Naive thymus-derived CD4-positive, alpha-beta T cell (primary cell): ENCODE results near the gene ICOSLG. TPM values are rescaled to one million over a fixed set of nuclear protein-coding genes. Genes with fewer than 3 reads are reported as not detected.

ENCODE experiments used
- ATAC-seq: fragments of 150-1000 bp; cut with Tn5 transposase; 2 replicates; pipeline ENCODE4 v1.10.0; 2021; ENCODE audit warnings: mild to moderate bottlenecking, moderate library complexity
- CTCF ChIA-PET: fragments of 350-600 bp; sonication (Branson Sonifier 250); formaldehyde crosslinking; loops from one replicate; lab custom pipeline; 2021; ENCODE audit warnings: antibody characterized with exemption; lab: Charles Lee
- POLR2A ChIA-PET: fragments of 350-600 bp; sonication (Branson Sonifier 250); formaldehyde crosslinking; loops from one replicate; lab custom pipeline; 2021; ENCODE audit warnings: antibody characterized with exemption, inconsistent platforms; lab: Charles Lee
- DNase-seq, 9 donors: peaks; one replicate each; pipeline versions ENCODE4 v3.0.0 to v3.0.0-alpha.2; 2020 to 2022; ENCODE audit warnings: mixed read lengths in 1 of 9
- H3K27ac ChIP-seq: one replicate; pipeline ENCODE4 v1.7.0; 2013; ENCODE audit warnings: mild to moderate bottlenecking, low read depth, low read length, moderate library complexity
- H3K27me3 ChIP-seq, 2 donors: one replicate each; pipeline ENCODE4 v1.7.0; 2013; ENCODE audit warnings: low read length in 2 of 2, mild to moderate bottlenecking in 2 of 2, moderate library complexity in 2 of 2; ENCODE audit not compliant: control insufficient read depth in 2 of 2, insufficient read depth in 2 of 2
- H3K36me3 ChIP-seq, 3 experiments: 1 replicate in 2 of 3; 2 replicates in 1 of 3; pipeline ENCODE4 v1.7.0; 2013; ENCODE audit warnings: low read length in 3 of 3, mild to moderate bottlenecking in 3 of 3, moderate library complexity in 1 of 3; ENCODE audit not compliant: insufficient read depth in 3 of 3, control insufficient read depth in 2 of 3
- H3K4me1 ChIP-seq, 2 donors: one replicate each; pipeline ENCODE4 v1.7.0; 2013; ENCODE audit warnings: low read length in 2 of 2, mild to moderate bottlenecking in 2 of 2, moderate library complexity in 1 of 2; ENCODE audit not compliant: control insufficient read depth in 2 of 2, insufficient read depth in 2 of 2
- H3K4me3 ChIP-seq: 2 replicates; pipeline ENCODE4 v1.7.0; 2013; ENCODE audit warnings: mild to moderate bottlenecking, low read length
- H3K9me3 ChIP-seq, 3 experiments: 1 replicate in 2 of 3; 2 replicates in 1 of 3; pipeline ENCODE4 v1.7.0; 2013; ENCODE audit warnings: low read length in 3 of 3; ENCODE audit not compliant: control insufficient read depth in 2 of 3
- H3K27ac Mint-ChIP-seq, 9 donors: one replicate each; pipeline ENCODE4 v1.8.0; 2020 to 2022; ENCODE audit warnings: mixed read lengths in 9 of 9, mild to moderate bottlenecking in 8 of 9, moderate library complexity in 5 of 9, inconsistent platforms in 2 of 9
- H3K27me3 Mint-ChIP-seq, 5 donors: one replicate each; pipeline ENCODE4 v1.8.0; 2021 to 2022; ENCODE audit warnings: mixed read lengths in 5 of 5, mild to moderate bottlenecking in 1 of 5
- H3K36me3 Mint-ChIP-seq, 5 donors: one replicate each; pipeline ENCODE4 v1.8.0; 2020 to 2022; ENCODE audit warnings: mixed read lengths in 5 of 5, mild to moderate bottlenecking in 3 of 5, inconsistent platforms in 1 of 5
- H3K4me1 Mint-ChIP-seq, 7 donors: one replicate each; pipeline ENCODE4 v1.8.0; 2020 to 2022; ENCODE audit warnings: mixed read lengths in 7 of 7, mild to moderate bottlenecking in 3 of 7, inconsistent platforms in 1 of 7
- H3K4me3 Mint-ChIP-seq, 10 donors: one replicate each; pipeline ENCODE4 v1.8.0; 2020 to 2022; ENCODE audit warnings: mild to moderate bottlenecking in 10 of 10, mixed read lengths in 10 of 10, moderate library complexity in 6 of 10, inconsistent platforms in 2 of 10
- H3K9me3 Mint-ChIP-seq, 11 donors: one replicate each; pipeline ENCODE4 v1.8.0; 2020 to 2022; ENCODE audit warnings: mixed read lengths in 11 of 11, mild to moderate bottlenecking in 4 of 11, inconsistent platforms in 1 of 11, moderate library complexity in 1 of 11
- intact Hi-C, 2 donors: fragments of 100-400 bp; cut with micrococcal nuclease; formaldehyde crosslinking; loops; one replicate each; pipeline ENCODE4 v1.15.1; 2023
- polyA plus RNA-seq, 2 donors: library from polyadenylated mRNA; unstranded; fragments of 300-500 nt; fragmentation: Illumina TruSeq; gene quantifications; one replicate each; pipeline ENCODE4 v1.2.3, GENCODE V29; 2021
- total RNA-seq, 6 experiments: library from RNA in 5 of 6; stranded (reverse) in 5 of 6; gene quantifications; 1 replicate in 5 of 6; 2 replicates in 1 of 6; pipeline ENCODE4 v1.2.3 and lab custom pipeline; 2021 to 2026

Gene ICOSLG
- total and polyA plus RNA-seq, 7 experiments from 2014 or later = 0.45 to 20.4 (median 4.9) TPM

DNA sequence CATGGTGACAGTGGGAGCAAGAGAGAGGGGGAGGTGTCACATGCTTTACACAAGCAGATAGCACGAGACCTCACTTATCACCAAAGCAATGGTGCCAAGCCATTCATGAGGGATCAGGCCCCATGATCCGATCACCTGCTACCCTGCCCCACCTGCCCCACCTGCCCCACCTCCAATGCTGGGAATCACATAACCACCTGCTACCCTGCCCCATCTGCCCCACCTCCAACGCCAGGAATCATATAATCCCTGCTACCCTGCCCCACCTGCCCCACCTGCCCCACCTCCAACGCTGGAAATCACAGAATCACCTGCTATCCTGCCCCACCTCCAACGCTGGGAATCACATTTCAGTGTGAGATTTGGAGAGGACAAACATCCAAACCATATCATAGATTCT, 34.3 kb upstream of the ICOSLG start:
- H3K36me3 ChIP-seq = no peaks in the 10 kb centered on the region
- peak in 1 of 9 donors; percentile 5 for DNase-seq
- H3K4me3 Mint-ChIP-seq = no peak overlapping the region
- no peaks in the 10 kb centered on the region for H3K9me3 Mint-ChIP-seq
- no peaks in the 10 kb centered on the region for H3K27me3 ChIP-seq
- ATAC-seq = no peak
- ChIA-PET POLR2A (no interaction called here), CTCF (no interaction called here)
- H3K27ac ChIP-seq = no peak overlapping the region
- peaks cover 0 to 29% (median 0%) of the 10 kb centered on the region in 5 donors for H3K27me3 Mint-ChIP-seq
- H3K4me1 Mint-ChIP-seq = no peaks in the 10 kb centered on the region
- H3K4me3 ChIP-seq = no peak overlapping the region
- peak overlapping the region in 1 of 9 donors; percentile 22 for H3K27ac Mint-ChIP-seq
- H3K9me3 ChIP-seq = no peaks in the 10 kb centered on the region
- no peaks in the 10 kb centered on the region for H3K36me3 Mint-ChIP-seq
- H3K4me1 ChIP-seq = no peaks in the 10 kb centered on the region
- intact Hi-C loops = no loop called here

DNA sequence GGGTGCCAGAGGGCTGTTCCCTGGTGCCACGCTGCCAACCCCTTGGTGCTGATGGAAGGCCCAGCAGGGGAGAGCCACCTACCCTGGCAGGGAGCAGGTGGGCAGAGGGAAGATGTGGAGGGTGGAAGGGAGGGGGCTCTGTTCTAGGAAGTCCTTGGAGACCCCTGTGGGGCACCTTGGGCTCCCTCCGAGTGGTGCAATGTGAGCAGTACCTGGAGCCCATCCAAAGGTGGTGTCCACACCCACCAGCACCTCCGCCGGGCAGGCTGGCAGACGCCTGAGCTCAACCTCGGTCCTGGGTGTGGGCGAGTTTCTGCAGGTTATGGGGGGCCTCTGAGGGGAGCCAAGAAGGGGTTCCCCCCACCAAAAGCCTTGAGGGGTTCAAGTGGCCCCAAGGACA, 32.3 kb upstream of the ICOSLG start:
- Histone ChIP-seq H3K9me3 (no peaks in the 10 kb centered on the region), H3K36me3 (no peaks in the 10 kb centered on the region), H3K27ac (no peak overlapping the region), H3K27me3 (no peaks in the 10 kb centered on the region), H3K4me3 (no peak overlapping the region), H3K4me1 (no peaks in the 10 kb centered on the region)
- peaks cover 0 to 24% (median 0%) of the 10 kb centered on the region in 5 donors for H3K27me3 Mint-ChIP-seq
- POLR2A ChIA-PET = no interaction called here
- no peak overlapping the region for H3K4me3 Mint-ChIP-seq
- peaks cover 0 to 3% (median 0%) of the 10 kb centered on the region in 7 donors for H3K4me1 Mint-ChIP-seq
- DNase-seq (no peak), ATAC-seq (no peak)
- intact Hi-C loops = no loop called here
- no peaks in the 10 kb centered on the region for H3K36me3 Mint-ChIP-seq
- CTCF ChIA-PET = interaction anchor here (1.1 kb wide), 1 partner anchor 24 kb away, joined by 3 read pairs; no protein-coding TSS in a partner anchor
- H3K27ac Mint-ChIP-seq = no peak overlapping the region
- no peaks in the 10 kb centered on the region for H3K9me3 Mint-ChIP-seq

DNA sequence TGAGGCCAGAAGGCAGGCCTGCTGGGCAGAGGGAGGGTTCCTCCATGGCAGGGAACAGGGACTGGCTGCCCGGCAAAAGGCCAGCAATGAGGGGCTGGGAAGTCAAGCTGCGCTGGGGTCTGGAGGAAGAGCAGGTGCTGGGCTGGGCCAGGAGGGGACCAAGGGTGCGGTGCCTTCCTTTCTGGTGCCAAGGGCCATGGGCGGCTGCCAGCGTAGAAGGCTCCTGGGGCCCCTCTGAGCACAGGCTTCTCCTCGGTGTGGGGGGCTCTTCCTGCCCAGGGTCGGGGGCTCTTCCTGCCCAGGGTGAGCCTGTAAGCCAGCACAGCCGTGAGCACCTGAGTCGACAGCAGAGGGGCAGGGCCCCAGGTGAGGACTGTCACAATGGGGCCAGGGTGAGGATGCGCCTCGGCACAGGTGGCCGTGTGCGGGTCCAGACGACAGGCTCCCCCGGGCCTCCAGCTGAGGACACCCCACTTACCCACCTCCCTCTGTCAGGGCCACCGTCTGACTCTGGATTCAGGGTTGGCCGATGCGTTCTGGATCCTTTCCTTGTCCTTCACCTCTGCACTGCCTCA, 31.6 kb upstream of the ICOSLG start:
- ChIA-PET CTCF (interaction anchor here (1.1 kb wide), 1 partner anchor 24 kb away, joined by 3 read pairs; no protein-coding TSS in a partner anchor), POLR2A (no interaction called here)
- intact Hi-C loops = no loop called here
- H3K36me3 ChIP-seq = no peaks in the 10 kb centered on the region
- no peak overlapping the region for H3K27ac ChIP-seq
- Mint-ChIP-seq H3K4me3 (no peak overlapping the region), H3K27ac (no peak overlapping the region), H3K27me3 (peaks cover 0 to 24% (median 0%) of the 10 kb centered on the region in 5 donors), H3K4me1 (peaks cover 0 to 3% (median 0%) of the 10 kb centered on the region in 7 donors), H3K9me3 (no peaks in the 10 kb centered on the region), H3K36me3 (no peaks in the 10 kb centered on the region)
- no peaks in the 10 kb centered on the region for H3K9me3 ChIP-seq
- H3K4me3 ChIP-seq = no peak overlapping the region
- H3K4me1 ChIP-seq = no peaks in the 10 kb centered on the region
- peak in 1 of 9 donors; percentile 1 for DNase-seq
- H3K27me3 ChIP-seq = no peaks in the 10 kb centered on the region
- no peak for ATAC-seq

DNA sequence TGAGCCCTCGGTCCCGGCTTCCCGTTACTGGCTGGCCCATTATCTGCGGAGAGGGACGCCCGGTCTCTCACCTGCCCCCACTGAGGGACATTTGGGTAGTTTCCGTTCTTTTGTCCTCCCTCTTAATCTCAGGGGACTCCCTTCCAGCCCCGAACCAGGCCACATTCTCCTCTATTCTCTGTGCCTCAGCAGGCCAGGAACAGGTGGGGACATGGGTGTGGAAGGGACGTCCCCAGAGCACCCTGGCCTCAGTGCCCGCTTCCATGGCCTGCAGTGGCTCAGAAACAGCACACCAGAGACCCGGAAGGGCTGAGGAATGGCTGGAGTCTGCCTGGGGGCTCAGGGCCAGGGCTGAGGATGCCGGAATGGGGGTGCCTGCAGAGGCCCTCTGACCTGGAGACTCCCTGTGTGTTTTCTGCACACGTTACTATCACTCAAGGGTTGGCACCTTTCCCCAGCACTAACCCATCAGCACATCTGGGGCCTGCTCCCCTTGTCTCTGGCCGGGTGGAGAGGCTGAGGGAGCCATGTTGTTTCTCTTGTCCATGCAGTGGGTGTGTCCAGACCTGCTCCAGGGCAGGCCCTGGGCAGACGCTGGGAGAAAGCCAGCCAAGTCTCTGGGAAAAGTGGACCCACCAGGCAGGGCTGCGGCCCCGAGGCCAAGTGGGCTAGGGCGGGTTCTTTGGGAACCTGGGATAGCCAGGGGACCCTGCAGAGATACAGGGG, 31.0 kb upstream of the ICOSLG start:
- no peaks in the 10 kb centered on the region for H3K27me3 ChIP-seq
- no peak overlapping the region for H3K4me3 ChIP-seq
- no peak overlapping the region for H3K27ac ChIP-seq
- Mint-ChIP-seq H3K9me3 (no peaks in the 10 kb centered on the region), H3K4me1 (peaks cover 0 to 3% (median 0%) of the 10 kb centered on the region in 7 donors), H3K27me3 (peaks cover 0 to 21% (median 0%) of the 10 kb centered on the region in 5 donors), H3K36me3 (no peaks in the 10 kb centered on the region), H3K4me3 (no peak overlapping the region), H3K27ac (no peak overlapping the region)
- intact Hi-C loops = no loop called here
- no peaks in the 10 kb centered on the region for H3K4me1 ChIP-seq
- CTCF ChIA-PET = interaction anchor here (0.6 kb wide), 1 partner anchor 484 kb away, joined by 3 read pairs; no protein-coding TSS in a partner anchor
- no peaks in the 10 kb centered on the region for H3K36me3 ChIP-seq
- H3K9me3 ChIP-seq = no peaks in the 10 kb centered on the region
- DNase-seq (peak in 1 of 9 donors; percentile 7), ATAC-seq (no peak)
- POLR2A ChIA-PET = no interaction called here

DNA sequence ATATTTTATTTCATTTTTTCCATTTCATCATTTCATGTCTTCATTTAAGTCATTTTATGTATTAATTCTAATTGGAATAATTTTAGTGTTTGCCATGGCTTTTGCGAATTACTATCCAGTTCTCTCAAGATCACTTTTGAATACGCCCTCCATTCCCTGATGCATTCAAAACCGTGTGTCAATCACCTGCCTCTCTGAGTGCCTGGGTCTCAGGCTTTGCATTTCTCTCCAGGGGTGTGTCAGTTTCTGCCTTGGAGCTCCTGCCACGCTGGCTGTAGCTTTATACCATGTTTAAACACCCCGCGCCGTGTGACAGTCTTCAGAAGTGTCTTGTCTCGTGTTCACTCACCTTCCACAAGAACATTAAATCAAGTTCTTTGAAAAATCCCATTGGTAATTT, 28.3 kb upstream of the ICOSLG start:
- POLR2A ChIA-PET = interaction anchor here (0.7 kb wide), 1 partner anchor 942 kb away, joined by 3 read pairs; no protein-coding TSS in a partner anchor
- Mint-ChIP-seq H3K9me3 (no peaks in the 10 kb centered on the region), H3K4me3 (no peak overlapping the region), H3K4me1 (peaks cover 0 to 3% (median 0%) of the 10 kb centered on the region in 7 donors), H3K36me3 (no peaks in the 10 kb centered on the region), H3K27ac (peak overlapping the region in 1 of 9 donors; percentile 18), H3K27me3 (peaks cover 0 to 5% (median 0%) of the 10 kb centered on the region in 5 donors)
- DNase-seq = peak in 1 of 9 donors; percentile 7
- H3K36me3 ChIP-seq = no peaks in the 10 kb centered on the region
- intact Hi-C loops = no loop called here
- no peaks in the 10 kb centered on the region for H3K27me3 ChIP-seq
- H3K27ac ChIP-seq = no peak overlapping the region
- ATAC-seq = no peak
- no peaks in the 10 kb centered on the region for H3K4me1 ChIP-seq
- H3K4me3 ChIP-seq = no peak overlapping the region
- no peaks in the 10 kb centered on the region for H3K9me3 ChIP-seq
- CTCF ChIA-PET = no interaction called here

DNA sequence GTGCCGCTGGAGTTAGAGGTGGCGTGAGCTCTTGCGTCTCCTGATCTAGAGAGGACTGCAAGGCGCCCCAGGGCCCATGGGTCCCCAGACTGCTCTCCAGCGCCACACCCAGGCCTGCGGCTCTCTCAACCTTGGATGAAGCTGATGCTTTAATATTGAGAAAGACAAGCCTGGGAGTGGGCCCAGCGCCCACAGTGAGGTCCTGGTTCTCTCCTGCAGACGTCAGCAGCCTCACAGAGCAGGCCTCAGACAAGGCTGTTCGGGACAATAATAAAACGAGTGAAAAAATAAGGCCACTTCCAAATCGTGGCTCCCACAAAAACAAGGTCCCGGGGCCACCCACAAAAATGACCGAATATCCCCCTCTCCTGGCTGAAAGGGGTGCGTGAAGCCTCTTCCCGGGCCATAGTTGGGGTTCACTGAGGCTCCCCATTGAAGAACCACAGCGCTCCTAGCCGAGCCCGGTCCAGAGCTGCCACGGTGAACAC, 27.0 kb upstream of the ICOSLG start:
- Histone ChIP-seq H3K4me3 (no peak overlapping the region), H3K27me3 (no peaks in the 10 kb centered on the region), H3K9me3 (no peaks in the 10 kb centered on the region), H3K27ac (no peak overlapping the region), H3K4me1 (no peaks in the 10 kb centered on the region), H3K36me3 (no peaks in the 10 kb centered on the region)
- peaks cover 0 to 3% (median 0%) of the 10 kb centered on the region in 7 donors for H3K4me1 Mint-ChIP-seq
- no peak overlapping the region for H3K4me3 Mint-ChIP-seq
- H3K27me3 Mint-ChIP-seq = peaks cover 0 to 2% (median 0%) of the 10 kb centered on the region in 5 donors
- no peaks in the 10 kb centered on the region for H3K36me3 Mint-ChIP-seq
- ATAC-seq (peak; percentile 52), DNase-seq (peak in 4 of 9 donors; percentile 6 to 27 (median 19))
- ChIA-PET POLR2A (no interaction called here), CTCF (interaction anchor here (0.6 to 1.7 kb wide), 3 partner anchors 9 to 194 kb away, joined by 3 to 9 read pairs (median 3); no protein-coding TSS in a partner anchor)
- no peaks in the 10 kb centered on the region for H3K9me3 Mint-ChIP-seq
- H3K27ac Mint-ChIP-seq = peak overlapping the region in 1 of 9 donors; percentile 18
- intact Hi-C loops = no loop called here
